Measurements from ENCODE around the gene FNBP1L. TPM values are rescaled to one million over a fixed set of nuclear protein-coding genes. Genes with fewer than 3 reads are reported as not detected.

Gene FNBP1L
- total RNA-seq, 1 experiment from 2014 or later = 119 TPM

GRCh38 chr1:93587354-93587753, 139.4 kb downstream of the FNBP1L start:
- H3K4ac ChIP-seq (ENCODE audit: low read depth, low read length) = no peak overlapping the region
- H3K14ac ChIP-seq (ENCODE audit: insufficient read depth, low read length) = no peak overlapping the region
- no peak overlapping the region for H3K9ac ChIP-seq (ENCODE audit: extremely low read depth, insufficient read length, low read length)
- no peaks in the 10 kb centered on the region for H3K9me3 ChIP-seq (ENCODE audit: control insufficient read depth, low read depth, low read length)
- Mint-ChIP-seq H3K27ac (no peak overlapping the region), H3K4me3 (no peak overlapping the region), H3K27me3 (ENCODE audit: low read depth) (no peaks in the 10 kb centered on the region), H3K36me3 (ENCODE audit: insufficient read depth in 1 of 3, low read depth in 3 of 3) (peaks cover 17 to 26% (median 19%) of the 10 kb centered on the region in 3 experiments), H3K9me3 (no peaks in the 10 kb centered on the region), H3K4me1 (peaks cover 20 to 25% of the 10 kb centered on the region in 2 experiments)
- no peak overlapping the region for H3K56ac ChIP-seq (ENCODE audit: insufficient read length, low read depth, low read length)
- H3K27me3 ChIP-seq (ENCODE audit: insufficient read depth, low read length) = no peaks in the 10 kb centered on the region; the same call in 1 of the 2 replicates
- no peak overlapping the region for H3K27ac ChIP-seq (ENCODE audit: insufficient read length, low read depth, low read length)
- H2AFZ ChIP-seq (ENCODE audit: low read length) = no peak overlapping the region
- no peak for TF ChIP-seq CTCF (conservative IDR thresholded peaks at IDR 0.05)
- H3K79me2 ChIP-seq (ENCODE audit: insufficient read depth, low read length) = no peaks in the 10 kb centered on the region
- H3K23ac ChIP-seq (ENCODE audit: insufficient read length, low read depth, low read length) = no peak overlapping the region
- no peak overlapping the region for H4K91ac ChIP-seq (ENCODE audit: insufficient read length, low read depth, low read length)
- H2BK12ac ChIP-seq (ENCODE audit: insufficient read length, low read depth, low read length) = no peak overlapping the region
- WGBS (ENCODE audit: extremely low coverage, insufficient read length, low lambda C conversion rate) = no CpG with 5 or more reads among the region's 5 CpGs
- H3K4me1 ChIP-seq (ENCODE audit: insufficient read depth, low read length) = no peaks in the 10 kb centered on the region; the same call in 1 of the 2 replicates
- no peak overlapping the region for H2BK20ac ChIP-seq (ENCODE audit: low read depth, low read length, poor library complexity, severe bottlenecking)
- no peak overlapping the region for H3K18ac ChIP-seq (ENCODE audit: insufficient read length, low read depth, low read length)
- no peak overlapping the region for H4K8ac ChIP-seq (replicated peaks; ENCODE audit: insufficient read length, low read depth, low read length)
- H3T11ph ChIP-seq (ENCODE audit: low read length) = no peak overlapping the region
- H4K20me1 ChIP-seq (ENCODE audit: control insufficient read depth, insufficient read depth, insufficient read length) = no peaks in the 10 kb centered on the region
- H2BK5ac ChIP-seq (ENCODE audit: insufficient read length, low read length) = no peak overlapping the region
- H4K5ac ChIP-seq (ENCODE audit: insufficient read length, low read depth, low read length) = no peak overlapping the region
- H2BK120ac ChIP-seq (ENCODE audit: low read depth, low read length, poor library complexity, severe bottlenecking) = no peak overlapping the region
- no peak overlapping the region for H3K4me2 ChIP-seq (ENCODE audit: insufficient read depth, insufficient read length, low read length)
- no peaks in the 10 kb centered on the region for H3K23me2 ChIP-seq (ENCODE audit: insufficient read length, low read depth, low read length, poor library complexity, severe bottlenecking)
- H3K79me1 ChIP-seq (ENCODE audit: insufficient read depth, low read depth, low read length, poor library complexity, severe bottlenecking) = no peaks in the 10 kb centered on the region
- no peak overlapping the region for H2BK15ac ChIP-seq (ENCODE audit: low read depth, low read length)
- no peak for DNase-seq
- H2AK5ac ChIP-seq (ENCODE audit: insufficient read length, low read length) = no peak overlapping the region
